ENCODE results near the gene TMIGD1.
A peak's percentile ranks its signal among the peaks of the same experiment; 100 is the strongest.

- TF ChIP-seq CTCF (IDR thresholded peaks at IDR 0.05) (peak; percentile 62), EZH2 (IDR thresholded peaks at IDR 0.05) (no peak)
Observed at GRCh38 chr17:30278032-30278431, 55.8 kb downstream of the TMIGD1 start.

Data from neural progenitor cell (in vitro differentiated cells).